BE2C (cell line): Measurements from ENCODE around the gene GNAL.

Experiments
- DNase-seq: peaks from one replicate; pipeline ENCODE4 v3.0.0-alpha.2; 2020
- H3K27me3 ChIP-seq: fragments of 250-450 bp; sonication (Bioruptor Pico); 2 replicates; pipeline ENCODE4 v1.5.1; 2020; ENCODE audit warnings: mild to moderate bottlenecking
- H3K36me3 ChIP-seq: fragments of 250-450 bp; sonication (Bioruptor Pico); 2 replicates; pipeline ENCODE4 v1.5.1; 2020; ENCODE audit warnings: mild to moderate bottlenecking
- H3K4me1 ChIP-seq: fragments of 250-450 bp; sonication (Bioruptor Pico); 2 replicates; pipeline ENCODE4 v1.5.1; 2020
- H3K4me3 ChIP-seq: 2 replicates; pipeline ENCODE4 v1.5.1; 2011; ENCODE audit warnings: low read depth, low read length
- H3K9me3 ChIP-seq: fragments of 250-450 bp; sonication (Bioruptor Pico); 2 replicates; pipeline ENCODE4 v1.5.1; 2020
- CTCF ChIP-seq: IDR thresholded peaks from 2 replicates; pipeline ENCODE4 v1.5.1; 2012; ENCODE audit warnings: mild to moderate bottlenecking, low read depth, low read length

The GNAL gene

GRCh38 chr18:11839556-11839955, 150.5 kb downstream of the GNAL start:
- no peak for TF ChIP-seq CTCF
- Histone ChIP-seq H3K4me3 (no peak overlapping the region), H3K27me3 (no peaks in the 10 kb centered on the region), H3K4me1 (no peaks in the 10 kb centered on the region), H3K9me3 (no peaks in the 10 kb centered on the region), H3K36me3 (no peaks in the 10 kb centered on the region)
- DNase-seq = no peak

- no peaks in the 10 kb centered on the region for H3K4me1 ChIP-seq
- no peaks in the 10 kb centered on the region for H3K9me3 ChIP-seq
- H3K36me3 ChIP-seq = no peaks in the 10 kb centered on the region
- no peak overlapping the region for H3K4me3 ChIP-seq
- no peak for DNase-seq
- no peak for TF ChIP-seq CTCF
- H3K27me3 ChIP-seq = no peaks in the 10 kb centered on the region
These were observed 151.4 kb downstream of the GNAL start for GRCh38 chr18:11840493-11840892.

GRCh38 chr18:11842562-11842961, 153.5 kb downstream of the GNAL start:
- TF ChIP-seq CTCF = no peak
- H3K36me3 ChIP-seq = no peaks in the 10 kb centered on the region
- no peaks in the 10 kb centered on the region for H3K4me1 ChIP-seq
- H3K9me3 ChIP-seq = no peaks in the 10 kb centered on the region
- no peak overlapping the region for H3K4me3 ChIP-seq
- no peaks in the 10 kb centered on the region for H3K27me3 ChIP-seq
- no peak for DNase-seq

GRCh38 chr18:11844436-11844835, 155.4 kb downstream of the GNAL start:
- H3K36me3 ChIP-seq = no peaks in the 10 kb centered on the region
- H3K9me3 ChIP-seq = no peaks in the 10 kb centered on the region
- H3K4me1 ChIP-seq = no peaks in the 10 kb centered on the region
- no peak for TF ChIP-seq CTCF
- DNase-seq = no peak
- H3K4me3 ChIP-seq = no peak overlapping the region
- no peaks in the 10 kb centered on the region for H3K27me3 ChIP-seq

- no peak for DNase-seq
- no peak for TF ChIP-seq CTCF
- Histone ChIP-seq H3K9me3 (no peaks in the 10 kb centered on the region), H3K4me1 (no peaks in the 10 kb centered on the region), H3K27me3 (no peaks in the 10 kb centered on the region), H3K4me3 (no peak overlapping the region), H3K36me3 (no peaks in the 10 kb centered on the region)
These were observed 156.6 kb downstream of the GNAL start for GRCh38 chr18:11845654-11846053.

GRCh38 chr18:11847811-11848210, 158.7 kb downstream of the GNAL start:
- Histone ChIP-seq H3K36me3 (no peaks in the 10 kb centered on the region), H3K9me3 (no peaks in the 10 kb centered on the region), H3K4me1 (no peaks in the 10 kb centered on the region), H3K4me3 (no peak overlapping the region), H3K27me3 (no peaks in the 10 kb centered on the region)
- no peak for DNase-seq
- no peak for TF ChIP-seq CTCF
